ENCODE measurements around the gene ANKRD65. TPM values are rescaled to one million over a fixed set of nuclear protein-coding genes. Genes with fewer than 3 reads are reported as not detected.

The ANKRD65 gene
- total RNA-seq, 3 donors from 2014 or later (not counting 1 experiment from before 2014, with no cell fraction given), result not detected

GRCh38 chr1:1427106-1427819 is 6.2 kb upstream of the ANKRD65 start:
- no peak overlapping the region for H3K27ac Mint-ChIP-seq
- ATAC-seq (peak in 2 of 3 donors; percentile 50 to 62), DNase-seq (peak in 1 of 2 donors; percentile 29)
- no peak for TF ChIP-seq CTCF (IDR thresholded peaks at IDR 0.05)
- H3K27me3 Mint-ChIP-seq (ENCODE audit: low read depth in 2 of 2), result peaks cover 7 to 21% of the 10 kb centered on the region in 2 donors
- Histone ChIP-seq H3K4me1 (ENCODE audit: control insufficient read depth, insufficient read depth, low read length) (no peaks in the 10 kb centered on the region), H3K27me3 (ENCODE audit: control insufficient read depth, insufficient read depth, low read length) (peaks cover 2% of the 10 kb centered on the region), H3K36me3 (ENCODE audit: control insufficient read depth, insufficient read depth, low read length) (no peaks in the 10 kb centered on the region), H3K9me3 (ENCODE audit: control insufficient read depth, insufficient read depth, low read length) (no peaks in the 10 kb centered on the region), H3K4me3 (ENCODE audit: low read length) (no peak overlapping the region), H3K27ac (ENCODE audit: low read length) (no peak overlapping the region)
- no peaks in the 10 kb centered on the region for H3K36me3 Mint-ChIP-seq
- no peaks in the 10 kb centered on the region for H3K9me3 Mint-ChIP-seq
- WGBS (ENCODE audit: insufficient coverage), result 6% methylated on average over 61 of the region's 66 CpGs
- H3K4me1 Mint-ChIP-seq, result no peaks in the 10 kb centered on the region
- intact Hi-C loops (cut with micrococcal nuclease), result no loop called here
- no peak overlapping the region for H3K4me3 Mint-ChIP-seq

GRCh38 chr1:1426496-1427105 is 5.5 kb upstream of the ANKRD65 start:
- no peaks in the 10 kb centered on the region for H3K4me1 Mint-ChIP-seq
- H3K27ac Mint-ChIP-seq, result no peak overlapping the region
- Histone ChIP-seq H3K9me3 (ENCODE audit: control insufficient read depth, insufficient read depth, low read length) (no peaks in the 10 kb centered on the region), H3K27ac (ENCODE audit: low read length) (no peak overlapping the region), H3K27me3 (ENCODE audit: control insufficient read depth, insufficient read depth, low read length) (peaks cover 2% of the 10 kb centered on the region), H3K4me1 (ENCODE audit: control insufficient read depth, insufficient read depth, low read length) (no peaks in the 10 kb centered on the region), H3K4me3 (ENCODE audit: low read length) (no peak overlapping the region), H3K36me3 (ENCODE audit: control insufficient read depth, insufficient read depth, low read length) (no peaks in the 10 kb centered on the region)
- 21% methylated on average over 18 of the region's 19 CpGs for WGBS (ENCODE audit: insufficient coverage)
- H3K27me3 Mint-ChIP-seq (ENCODE audit: low read depth in 2 of 2), result peaks cover 7 to 24% of the 10 kb centered on the region in 2 donors
- intact Hi-C loops (cut with micrococcal nuclease), result no loop called here
- peak in 2 of 3 donors; percentile 24 to 35 for ATAC-seq
- H3K36me3 Mint-ChIP-seq, result no peaks in the 10 kb centered on the region
- no peaks in the 10 kb centered on the region for H3K9me3 Mint-ChIP-seq
- no peak overlapping the region for H3K4me3 Mint-ChIP-seq
- DNase-seq, result no peak
- TF ChIP-seq CTCF (IDR thresholded peaks at IDR 0.05), result no peak

GRCh38 chr1:1425753-1426495 is 4.8 kb upstream of the ANKRD65 start:
- intact Hi-C loops (cut with micrococcal nuclease), result no loop called here
- peaks cover 7 to 24% of the 10 kb centered on the region in 2 donors for H3K27me3 Mint-ChIP-seq (ENCODE audit: low read depth in 2 of 2)
- ATAC-seq, result no peak
- H3K4me1 Mint-ChIP-seq, result no peaks in the 10 kb centered on the region
- no peaks in the 10 kb centered on the region for H3K4me1 ChIP-seq (ENCODE audit: control insufficient read depth, insufficient read depth, low read length)
- H3K36me3 ChIP-seq (ENCODE audit: control insufficient read depth, insufficient read depth, low read length), result no peaks in the 10 kb centered on the region
- H3K4me3 ChIP-seq (ENCODE audit: low read length), result no peak overlapping the region
- H3K27ac ChIP-seq (ENCODE audit: low read length), result no peak overlapping the region
- WGBS (ENCODE audit: insufficient coverage), result 49% methylated on average over 33 of the region's 33 CpGs
- no peak overlapping the region for H3K27ac Mint-ChIP-seq
- no peaks in the 10 kb centered on the region for H3K36me3 Mint-ChIP-seq
- no peak overlapping the region for H3K4me3 Mint-ChIP-seq
- H3K27me3 ChIP-seq (ENCODE audit: control insufficient read depth, insufficient read depth, low read length), result peaks cover 2% of the 10 kb centered on the region
- DNase-seq, result no peak
- TF ChIP-seq CTCF (IDR thresholded peaks at IDR 0.05), result no peak
- H3K9me3 Mint-ChIP-seq, result no peaks in the 10 kb centered on the region
- H3K9me3 ChIP-seq (ENCODE audit: control insufficient read depth, insufficient read depth, low read length), result no peaks in the 10 kb centered on the region
